Fibroblast of lung (primary cell): ENCODE measurements around the gene PARS2. TPM values are rescaled to one million over a fixed set of nuclear protein-coding genes. Genes with fewer than 3 reads are reported as not detected.

ENCODE experiments used
- DNase-seq, 2 donors: peaks; one replicate each; pipeline versions ENCODE4 v3.0.0 to v3.0.0-alpha.2; 2010; ENCODE audit warnings: low read depth in 2 of 2
- H2AFZ ChIP-seq: 2 replicates; pipeline ENCODE4 v1.5.1; 2012; ENCODE audit warnings: low read length, control low read depth, inconsistent platforms
- H3K27ac ChIP-seq: 2 replicates; pipeline ENCODE4 v1.5.1; 2011; ENCODE audit warnings: low read length, control low read depth; ENCODE audit not compliant: insufficient read depth
- H3K27me3 ChIP-seq: 2 replicates; pipeline ENCODE4 v1.5.1; 2011; ENCODE audit warnings: mild to moderate bottlenecking, low read length; ENCODE audit not compliant: control insufficient read depth, insufficient read depth
- H3K36me3 ChIP-seq: 2 replicates; pipeline ENCODE4 v1.5.1; 2011; ENCODE audit warnings: low read length; ENCODE audit not compliant: control insufficient read depth, insufficient read depth
- H3K4me1 ChIP-seq: 2 replicates; pipeline ENCODE4 v1.5.1; 2011; ENCODE audit warnings: low read length; ENCODE audit not compliant: control insufficient read depth, insufficient read depth; ENCODE audit errors: extremely low read depth
- H3K4me2 ChIP-seq: 2 replicates; pipeline ENCODE4 v1.5.1; 2011; ENCODE audit warnings: low read length, control low read depth; ENCODE audit not compliant: insufficient read depth; ENCODE audit errors: extremely low read depth
- H3K4me3 ChIP-seq, 4 experiments: fragments of 200-600 bp in 1 of 4; sonication (generic) in 1 of 4; replicated peaks in 1 of 4; 2 replicates each; pipeline ENCODE4 v1.5.1; 2011 to 2016; ENCODE audit warnings: low read length in 4 of 4, low read depth in 3 of 4, mild to moderate bottlenecking in 3 of 4, control low read depth in 2 of 4, inconsistent platforms in 1 of 4, mixed read lengths in 1 of 4; ENCODE audit not compliant: insufficient read depth in 1 of 4; ENCODE audit errors: control extremely low read depth in 1 of 4
- H3K79me2 ChIP-seq: 2 replicates; pipeline ENCODE4 v1.5.1; 2012; ENCODE audit warnings: mild to moderate bottlenecking, low read length, inconsistent platforms; ENCODE audit not compliant: control insufficient read depth, insufficient read depth
- H3K9ac ChIP-seq: 2 replicates; pipeline ENCODE4 v1.5.1; 2011; ENCODE audit warnings: mild to moderate bottlenecking, low read length, control low read depth; ENCODE audit not compliant: insufficient read depth
- H3K9me3 ChIP-seq: 2 replicates; pipeline ENCODE4 v1.5.1; 2012; ENCODE audit warnings: low read depth, low read length; ENCODE audit not compliant: control insufficient read depth, insufficient read depth
- H4K20me1 ChIP-seq: 2 replicates; pipeline ENCODE4 v1.5.1; 2011; ENCODE audit warnings: low read length; ENCODE audit not compliant: control insufficient read depth, insufficient read depth; ENCODE audit errors: extremely low read depth
- EZH2 ChIP-seq: IDR thresholded peaks from 2 replicates; pipeline ENCODE4 v1.5.1; 2012; ENCODE audit warnings: low read length, control low read depth, mild to moderate bottlenecking; ENCODE audit errors: missing control alignments
- polyA plus RNA-seq, 2 donors: library from polyadenylated mRNA; depleted of rRNA in 1 of 2; stranded (reverse) in 1 of 2; unstranded in 1 of 2; fragments of >200 nt; gene quantifications; 2 replicates each; pipeline ENCODE4 v1.2.1, GENCODE V29; 2011 to 2012; ENCODE audit warnings: missing spikeins in 1 of 2
- total RNA-seq: library from RNA; depleted of rRNA; stranded (reverse); fragments of >200 nt; gene quantifications from 2 replicates; pipeline ENCODE4 v1.2.1, GENCODE V29; 2014
- TF ChIP-seq, protein P1 (sequence below), 2 donors: IDR thresholded peaks in 1 of 2; conservative IDR thresholded peaks in 1 of 2; 1 replicate in 1 of 2; 2 replicates in 1 of 2; pipeline ENCODE4 v1.5.1; 2011 to 2012; ENCODE audit warnings: low read length in 2 of 2, control low read depth in 1 of 2, inconsistent platforms in 1 of 2, low read depth in 1 of 2, mild to moderate bottlenecking in 1 of 2

PARS2 gene
- total and polyA plus RNA-seq, 2 donors (not counting 1 experiment from before 2014, with no cell fraction given): 3.4 to 5.4 TPM

DNA sequence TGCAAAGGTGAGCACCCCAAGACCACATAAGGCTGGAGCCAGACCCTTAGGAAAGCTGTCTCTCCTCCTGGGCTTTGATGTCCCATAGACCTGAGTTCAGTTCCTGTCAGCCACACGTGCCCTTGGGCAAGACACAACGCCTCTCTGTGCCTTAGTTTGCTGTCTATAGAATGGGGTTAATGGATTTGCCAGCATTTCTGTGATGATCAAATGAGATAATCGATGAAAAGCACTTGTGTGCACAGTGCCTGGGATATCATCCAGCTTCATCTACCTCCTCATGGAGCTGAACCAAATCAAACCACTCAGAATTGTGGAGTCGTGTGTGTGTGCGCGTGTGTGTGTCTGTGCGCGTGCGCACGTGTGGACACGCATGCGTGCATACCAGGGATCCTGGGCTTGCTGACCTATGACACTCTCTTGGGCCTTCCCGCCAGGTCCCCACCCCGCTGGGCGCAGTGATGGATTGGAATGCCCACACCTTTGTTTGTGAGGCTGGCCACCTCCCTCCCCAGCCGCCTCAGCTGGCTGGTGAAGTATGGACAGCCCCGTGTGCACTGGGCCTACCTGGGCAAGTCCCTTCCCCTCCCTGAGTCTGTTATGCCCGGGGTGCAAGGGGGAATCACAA, 31.6 kb upstream of the PARS2 start:
- no peak for TF ChIP-seq EZH2
- TF ChIP-seq, protein P1, sequence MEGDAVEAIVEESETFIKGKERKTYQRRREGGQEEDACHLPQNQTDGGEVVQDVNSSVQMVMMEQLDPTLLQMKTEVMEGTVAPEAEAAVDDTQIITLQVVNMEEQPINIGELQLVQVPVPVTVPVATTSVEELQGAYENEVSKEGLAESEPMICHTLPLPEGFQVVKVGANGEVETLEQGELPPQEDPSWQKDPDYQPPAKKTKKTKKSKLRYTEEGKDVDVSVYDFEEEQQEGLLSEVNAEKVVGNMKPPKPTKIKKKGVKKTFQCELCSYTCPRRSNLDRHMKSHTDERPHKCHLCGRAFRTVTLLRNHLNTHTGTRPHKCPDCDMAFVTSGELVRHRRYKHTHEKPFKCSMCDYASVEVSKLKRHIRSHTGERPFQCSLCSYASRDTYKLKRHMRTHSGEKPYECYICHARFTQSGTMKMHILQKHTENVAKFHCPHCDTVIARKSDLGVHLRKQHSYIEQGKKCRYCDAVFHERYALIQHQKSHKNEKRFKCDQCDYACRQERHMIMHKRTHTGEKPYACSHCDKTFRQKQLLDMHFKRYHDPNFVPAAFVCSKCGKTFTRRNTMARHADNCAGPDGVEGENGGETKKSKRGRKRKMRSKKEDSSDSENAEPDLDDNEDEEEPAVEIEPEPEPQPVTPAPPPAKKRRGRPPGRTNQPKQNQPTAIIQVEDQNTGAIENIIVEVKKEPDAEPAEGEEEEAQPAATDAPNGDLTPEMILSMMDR (conservative IDR thresholded peaks at IDR 0.05 in 1 of 2, IDR thresholded peaks at IDR 0.05 in 1 of 2; ENCODE audit: low read depth in 1 of 2, low read length in 2 of 2): no peak
- no peak overlapping the region for H3K27ac ChIP-seq
- no peaks in the 10 kb centered on the region for H4K20me1 ChIP-seq
- no peaks in the 10 kb centered on the region for H3K79me2 ChIP-seq
- no peaks in the 10 kb centered on the region for H3K9me3 ChIP-seq
- H3K36me3 ChIP-seq: no peaks in the 10 kb centered on the region
- no peak overlapping the region for H3K9ac ChIP-seq
- H3K4me3 ChIP-seq: no peak overlapping the region
- no peaks in the 10 kb centered on the region for H3K4me1 ChIP-seq
- no peak overlapping the region for H2AFZ ChIP-seq
- no peak for DNase-seq
- no peak overlapping the region for H3K4me2 ChIP-seq
- H3K27me3 ChIP-seq: peaks cover 17% of the 10 kb centered on the region

DNA sequence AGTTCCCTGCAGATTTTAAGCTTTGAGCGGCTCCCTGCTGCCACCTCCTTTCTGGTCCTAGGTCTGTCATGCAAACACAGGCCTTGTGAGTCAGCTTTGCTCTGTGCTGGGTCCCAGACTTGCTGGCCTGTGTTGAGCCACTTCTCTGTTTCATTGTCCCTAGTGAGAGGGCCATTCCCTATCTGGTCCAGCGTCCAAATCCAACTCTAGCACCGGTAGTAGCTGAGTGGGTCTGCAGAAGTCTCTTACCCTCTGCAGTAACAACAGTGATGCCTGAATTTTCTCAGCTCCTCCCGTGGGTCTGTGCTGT, 31.0 kb upstream of the PARS2 start:
- Histone ChIP-seq H3K27me3 (peaks cover 10% of the 10 kb centered on the region), H3K4me3 (no peak overlapping the region), H4K20me1 (no peaks in the 10 kb centered on the region), H3K9ac (no peak overlapping the region), H3K4me2 (no peak overlapping the region), H2AFZ (no peak overlapping the region), H3K4me1 (no peaks in the 10 kb centered on the region), H3K79me2 (no peaks in the 10 kb centered on the region), H3K36me3 (no peaks in the 10 kb centered on the region), H3K27ac (no peak overlapping the region), H3K9me3 (no peaks in the 10 kb centered on the region)
- TF ChIP-seq EZH2: no peak
- TF ChIP-seq, protein P1 (conservative IDR thresholded peaks at IDR 0.05 in 1 of 2, IDR thresholded peaks at IDR 0.05 in 1 of 2; ENCODE audit: low read depth in 1 of 2, low read length in 2 of 2): no peak
- DNase-seq: no peak

DNA sequence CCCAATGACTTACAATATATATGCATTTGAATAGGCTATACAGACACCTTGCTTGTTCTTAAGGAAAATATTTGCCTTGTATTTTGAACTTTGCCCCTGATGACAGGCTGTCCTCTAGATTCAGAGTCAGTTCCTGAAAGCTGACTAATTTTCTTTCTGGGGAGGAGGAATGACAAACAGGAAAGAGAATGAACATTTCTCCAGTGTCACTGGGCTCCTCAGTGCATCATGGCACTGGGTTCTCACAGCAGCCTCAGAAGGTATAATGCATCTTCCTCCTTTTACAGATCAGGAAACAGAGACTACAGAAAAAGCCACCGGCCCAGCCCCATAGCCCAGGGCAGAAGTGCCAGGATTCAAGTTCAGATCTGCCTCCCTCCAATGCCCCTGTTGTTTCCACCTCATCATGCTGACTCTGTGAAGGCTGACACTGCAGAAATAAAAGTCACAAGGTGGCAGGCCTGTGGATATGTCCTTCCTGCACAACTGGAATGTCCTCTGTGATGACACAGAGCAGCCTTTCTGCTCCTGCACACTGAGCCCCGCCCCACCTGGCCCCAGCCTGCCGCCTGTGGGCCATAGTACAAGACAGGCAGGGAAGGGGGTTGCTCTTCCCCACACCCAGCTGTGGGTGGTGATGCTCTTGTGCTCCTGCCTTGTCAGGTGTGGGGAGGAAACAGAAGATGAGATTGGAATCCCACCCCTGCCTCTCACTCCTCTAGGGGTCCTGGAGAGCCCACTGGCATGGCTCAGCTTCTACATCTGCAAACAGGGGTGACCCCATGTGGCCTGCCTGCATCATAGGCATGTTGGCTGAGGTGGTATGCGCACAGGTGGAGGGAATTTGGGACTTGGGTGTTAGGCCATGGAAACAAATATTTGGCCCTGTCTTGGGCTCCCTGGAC, 30.4 kb upstream of the PARS2 start:
- no peak for TF ChIP-seq EZH2
- TF ChIP-seq, protein P1 (conservative IDR thresholded peaks at IDR 0.05 in 1 of 2, IDR thresholded peaks at IDR 0.05 in 1 of 2; ENCODE audit: low read depth in 1 of 2, low read length in 2 of 2): no peak
- Histone ChIP-seq H3K4me2 (no peak overlapping the region), H3K79me2 (no peaks in the 10 kb centered on the region), H4K20me1 (no peaks in the 10 kb centered on the region), H3K4me1 (no peaks in the 10 kb centered on the region), H3K27ac (no peak overlapping the region), H2AFZ (no peak overlapping the region), H3K9me3 (no peaks in the 10 kb centered on the region), H3K4me3 (no peak overlapping the region), H3K27me3 (peaks cover 5% of the 10 kb centered on the region), H3K36me3 (no peaks in the 10 kb centered on the region), H3K9ac (no peak overlapping the region)
- DNase-seq: no peak
